ENCODE measurements around the gene PLEKHG7. TPM values are rescaled to one million over a fixed set of nuclear protein-coding genes. Genes with fewer than 3 reads are reported as not detected.

PLEKHG7 gene
- total and polyA plus RNA-seq, 4 donors, result 0.08 to 0.28 (median 0.13) TPM

GRCh38 chr12:92756898-92757596 is 54.3 kb downstream of the PLEKHG7 start:
- no peak for TF ChIP-seq YY1 (IDR thresholded peaks at IDR 0.05)
- no peak for TF ChIP-seq FOXA1 (IDR thresholded peaks at IDR 0.05)
- Histone ChIP-seq H3K4me1 (ENCODE audit: control insufficient read depth in 4 of 4, insufficient read depth in 4 of 4, low read length in 3 of 4) (no peaks in the 10 kb centered on the region), H3K27me3 (ENCODE audit: control insufficient read depth in 4 of 4, insufficient read depth in 4 of 4, low read length in 3 of 4) (no peaks in the 10 kb centered on the region), H3K27ac (ENCODE audit: low read depth in 1 of 2, low read length in 2 of 2) (no peak overlapping the region), H3K4me3 (ENCODE audit: low read depth in 1 of 3, low read length in 3 of 3) (no peak overlapping the region), H3K9me3 (ENCODE audit: control insufficient read depth in 4 of 4, low read length in 3 of 4) (no peaks in the 10 kb centered on the region), H3K36me3 (ENCODE audit: control insufficient read depth in 4 of 4, insufficient read depth in 3 of 4, low read depth in 1 of 4, low read length in 3 of 4) (no peaks in the 10 kb centered on the region), H3K9ac (ENCODE audit: low read depth in 1 of 2, low read length in 2 of 2) (no peak overlapping the region)
- DNase-seq (ENCODE audit: low spot score), result no peak
- WGBS, result 88% methylated on average over 3 of the region's 3 CpGs

GRCh38 chr12:92757597-92758121 is 54.9 kb downstream of the PLEKHG7 start:
- TF ChIP-seq CTCF (IDR thresholded peaks at IDR 0.05; ENCODE audit: low read depth, low read length, missing input control) (no peak), HNF4G (IDR thresholded peaks at IDR 0.05) (no peak), ATF3 (IDR thresholded peaks at IDR 0.05) (no peak), TAF1 (conservative IDR thresholded peaks at IDR 0.05) (no peak), YY1 (IDR thresholded peaks at IDR 0.05) (no peak), SP1 (IDR thresholded peaks at IDR 0.05) (no peak), FOXA1 (IDR thresholded peaks at IDR 0.05) (no peak), NR2F2 (IDR thresholded peaks at IDR 0.05) (no peak), ZBTB33 (IDR thresholded peaks at IDR 0.05) (no peak), RXRA (IDR thresholded peaks at IDR 0.05) (no peak), REST (IDR thresholded peaks at IDR 0.05) (no peak), HNF4A (conservative IDR thresholded peaks at IDR 0.05) (no peak)
- no peaks in the 10 kb centered on the region for H3K9me3 ChIP-seq (ENCODE audit: control insufficient read depth in 4 of 4, low read length in 3 of 4)
- no peak overlapping the region for H3K4me3 ChIP-seq (ENCODE audit: low read depth in 1 of 3, low read length in 3 of 3)
- H3K27me3 ChIP-seq (ENCODE audit: control insufficient read depth in 4 of 4, insufficient read depth in 4 of 4, low read length in 3 of 4), result no peaks in the 10 kb centered on the region
- 87% methylated on average over 5 of the region's 5 CpGs for WGBS
- no peak overlapping the region for H3K9ac ChIP-seq (ENCODE audit: low read depth in 1 of 2, low read length in 2 of 2)
- H3K4me1 ChIP-seq (ENCODE audit: control insufficient read depth in 4 of 4, insufficient read depth in 4 of 4, low read length in 3 of 4), result no peaks in the 10 kb centered on the region
- H3K27ac ChIP-seq (ENCODE audit: low read depth in 1 of 2, low read length in 2 of 2), result no peak overlapping the region
- no peaks in the 10 kb centered on the region for H3K36me3 ChIP-seq (ENCODE audit: control insufficient read depth in 4 of 4, insufficient read depth in 3 of 4, low read depth in 1 of 4, low read length in 3 of 4)
- DNase-seq (ENCODE audit: low spot score), result no peak
